GM19324 (cell line): ENCODE data around the gene MAGEA9B.
"Not testable (repeated sequence)": the region's sequence is repeated elsewhere in the genome, so short reads cannot be mapped to it uniquely, and the experiment has no call there.

Experiments used
- ATAC-seq: cut with Tn5 transposase; IDR thresholded peaks from one replicate; pipeline ENCODE4 v1.9.1; 2021; ENCODE audit warnings: mild to moderate bottlenecking, moderate library complexity; ENCODE audit not compliant: unreplicated experiment, low FRiP score

Gene MAGEA9B

GRCh38 chrX:149539283-149540130 lies 47.8 kb downstream of the MAGEA9B start:
- peak; percentile 46 for ATAC-seq

- not testable (repeated sequence) for ATAC-seq
Measured at GRCh38 chrX:149537474-149537873, 49.8 kb downstream of the MAGEA9B start.

DNA sequence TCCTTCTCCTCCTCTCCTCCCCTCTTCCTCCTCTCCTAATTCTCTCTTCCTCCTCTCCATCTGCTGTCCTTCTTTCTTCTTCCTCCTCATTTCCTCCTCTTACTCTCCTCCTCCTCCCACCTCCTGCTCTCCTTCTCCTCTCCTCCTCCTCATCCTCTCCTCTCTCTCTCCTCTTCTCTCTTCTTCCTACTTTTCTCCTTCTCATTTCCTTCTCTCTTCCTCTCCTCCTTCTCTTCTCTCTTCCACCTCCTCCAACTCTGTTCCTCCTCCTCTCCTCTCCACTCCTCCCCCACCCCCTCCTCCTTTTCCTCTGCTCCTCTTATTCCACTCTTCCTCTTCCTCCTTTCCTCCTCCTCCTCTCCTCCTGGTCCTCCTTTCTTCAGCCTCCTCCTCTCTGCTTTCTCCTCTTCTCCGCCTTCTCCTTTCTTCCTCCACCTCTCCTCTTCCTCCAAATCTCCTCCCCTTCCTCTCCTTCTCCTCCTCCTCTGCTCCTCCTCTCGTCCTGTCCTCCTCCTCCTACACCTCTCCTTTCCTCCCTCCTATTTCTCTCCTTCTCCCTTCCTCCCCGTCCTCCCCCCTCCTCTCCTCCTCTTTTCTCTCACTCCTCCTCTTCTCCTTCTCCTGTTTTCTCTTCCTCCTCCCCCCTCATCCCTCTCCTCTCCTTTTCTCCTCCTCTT lies 52.2 kb downstream of the MAGEA9B start:
- ATAC-seq: not testable (repeated sequence)

DNA sequence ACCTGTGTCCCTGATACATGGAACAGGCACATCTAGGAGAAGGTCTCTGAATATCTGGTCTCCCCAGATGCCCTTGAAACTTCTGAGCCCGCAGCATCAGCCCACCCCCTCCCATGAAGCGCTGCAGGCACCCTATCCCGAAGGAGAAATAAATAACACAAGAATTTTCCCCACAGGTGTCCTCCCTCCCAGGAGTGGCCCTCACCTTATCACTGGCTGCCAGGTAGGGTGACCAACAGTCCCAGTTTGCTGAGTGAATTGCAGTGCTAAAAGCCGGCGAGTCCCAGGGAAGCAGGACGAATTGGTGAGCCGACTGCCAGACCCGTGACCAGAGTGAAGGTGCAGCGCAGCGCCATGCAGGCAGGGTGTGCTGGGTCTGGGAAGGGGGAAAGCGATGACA lies 53.3 kb downstream of the MAGEA9B start:
- ATAC-seq: not testable (repeated sequence)

DNA sequence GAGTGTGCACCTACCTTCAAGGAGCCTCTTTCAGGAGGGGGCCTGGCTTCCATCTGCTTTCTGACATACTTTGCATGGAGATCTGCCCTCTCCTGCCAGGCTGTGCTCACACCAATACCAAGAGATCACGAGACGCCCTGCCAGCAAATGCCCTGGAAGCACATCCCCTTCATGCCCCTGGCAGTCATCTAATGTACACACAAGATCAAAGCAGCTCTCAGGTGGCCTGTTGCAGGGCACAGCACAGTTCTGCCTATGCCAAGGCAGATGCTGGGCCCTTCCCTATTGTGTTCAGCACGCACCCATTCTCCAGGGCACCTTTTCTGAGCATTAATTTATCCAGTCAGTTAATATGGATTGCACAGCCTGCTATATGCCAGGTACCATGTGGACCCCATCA lies 54.4 kb downstream of the MAGEA9B start:
- not testable (repeated sequence) for ATAC-seq
